GM23338 (cell line): ENCODE data around the gene PHOX2A.

ENCODE experiments used
- CREB1 ChIP-seq: fragments of 250-450 bp; sonication (Bioruptor Pico); IDR thresholded peaks from 2 replicates; pipeline ENCODE4 v1.5.0; 2020; ENCODE audit warnings: low read depth, mild to moderate bottlenecking, moderate library complexity
- CTCF ChIP-seq, 2 experiments: fragments of 200-600 bp in 1 of 2; sonication (generic) in 1 of 2; conservative IDR thresholded peaks; 2 replicates each; pipeline versions ENCODE4 v1.5.1 to v1.6.1; 2016 to 2017; ENCODE audit warnings: antibody characterized with exemption in 2 of 2, low read depth in 2 of 2, mild to moderate bottlenecking in 2 of 2, moderate library complexity in 1 of 2
- ETS1 ChIP-seq: IDR thresholded peaks from 2 replicates; pipeline ENCODE4 v1.6.1; 2016; ENCODE audit warnings: antibody characterized with exemption
- EZH2 ChIP-seq: fragments of 200-600 bp; sonication (generic); IDR thresholded peaks from one replicate; pipeline ENCODE4 v1.8.0; 2017; ENCODE audit warnings: antibody characterized with exemption, mild to moderate bottlenecking, low read depth; ENCODE audit not compliant: unreplicated experiment
- EZH2phosphoT487 ChIP-seq: fragments of 200-600 bp; sonication (generic); IDR thresholded peaks from one replicate; pipeline ENCODE4 v1.8.1; 2018; ENCODE audit warnings: antibody characterized with exemption; ENCODE audit not compliant: unreplicated experiment
- JUNB ChIP-seq: IDR thresholded peaks from one replicate; pipeline ENCODE4 v1.6.1; 2016; ENCODE audit warnings: antibody characterized with exemption; ENCODE audit not compliant: unreplicated experiment
- NANOG ChIP-seq: IDR thresholded peaks from 2 replicates; pipeline ENCODE4 v1.6.1; 2016; ENCODE audit warnings: antibody characterized with exemption, borderline replicate concordance
- POLR2AphosphoS5 ChIP-seq: IDR thresholded peaks from 2 replicates; pipeline ENCODE4 v1.6.1; 2016; ENCODE audit warnings: antibody characterized with exemption, low read depth
- REST ChIP-seq: IDR thresholded peaks from one replicate; pipeline ENCODE4 v1.6.1; 2018; ENCODE audit warnings: antibody characterized with exemption; ENCODE audit not compliant: unreplicated experiment
- STAT1 ChIP-seq: IDR thresholded peaks from one replicate; pipeline ENCODE4 v1.6.1; 2016; ENCODE audit warnings: antibody characterized with exemption; ENCODE audit not compliant: unreplicated experiment

GRCh38 chr11:72245263-72245816, 1.4 kb upstream of the PHOX2A start:
- no peak for TF ChIP-seq CTCF (conservative IDR thresholded peaks at IDR 0.05; ENCODE audit: low read depth in 2 of 2)
- TF ChIP-seq CREB1 (CRISPR knock-in tag), result no peak
- peak; percentile 83 for TF ChIP-seq EZH2
- TF ChIP-seq EZH2phosphoT487, result no peak
- TF ChIP-seq POLR2AphosphoS5, result no peak
- no peak for TF ChIP-seq JUNB
- TF ChIP-seq STAT1, result no peak
- TF ChIP-seq REST, result no peak
- TF ChIP-seq NANOG, result no peak
- no peak for TF ChIP-seq ETS1
